ENCODE measurements around the gene ZNF296.

ZNF296 gene

GRCh38 chr19:45102481-45102880 is 26.2 kb upstream of the ZNF296 start:
- no peak for DNase-seq

GRCh38 chr19:45101806-45102205 is 25.5 kb upstream of the ZNF296 start:
- DNase-seq: no peak

GRCh38 chr19:45100846-45101252 is 24.6 kb upstream of the ZNF296 start:
- no peak for DNase-seq

DNA sequence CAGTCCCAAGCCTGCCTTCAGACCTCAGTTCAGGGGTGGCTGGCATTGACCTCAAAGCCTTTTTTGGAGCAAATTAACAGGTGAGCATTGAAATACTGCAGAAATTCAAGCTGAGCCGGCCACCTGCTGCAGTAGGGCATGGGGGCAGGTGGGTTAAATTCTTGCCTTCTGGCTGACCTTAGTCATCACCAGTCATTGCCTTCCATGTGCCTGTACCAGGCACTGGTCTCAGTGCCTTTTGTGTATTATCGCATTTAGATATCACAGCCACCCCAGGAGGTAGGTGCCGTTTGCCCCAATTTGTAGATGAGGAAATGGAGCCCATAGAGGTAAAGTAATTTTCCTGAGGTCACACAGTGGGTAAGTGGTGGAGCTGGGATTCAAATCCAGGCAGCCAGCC is 23.9 kb upstream of the ZNF296 start:
- DNase-seq: no peak

GRCh38 chr19:45099467-45100191 is 23.4 kb upstream of the ZNF296 start:
- DNase-seq: no peak

DNA sequence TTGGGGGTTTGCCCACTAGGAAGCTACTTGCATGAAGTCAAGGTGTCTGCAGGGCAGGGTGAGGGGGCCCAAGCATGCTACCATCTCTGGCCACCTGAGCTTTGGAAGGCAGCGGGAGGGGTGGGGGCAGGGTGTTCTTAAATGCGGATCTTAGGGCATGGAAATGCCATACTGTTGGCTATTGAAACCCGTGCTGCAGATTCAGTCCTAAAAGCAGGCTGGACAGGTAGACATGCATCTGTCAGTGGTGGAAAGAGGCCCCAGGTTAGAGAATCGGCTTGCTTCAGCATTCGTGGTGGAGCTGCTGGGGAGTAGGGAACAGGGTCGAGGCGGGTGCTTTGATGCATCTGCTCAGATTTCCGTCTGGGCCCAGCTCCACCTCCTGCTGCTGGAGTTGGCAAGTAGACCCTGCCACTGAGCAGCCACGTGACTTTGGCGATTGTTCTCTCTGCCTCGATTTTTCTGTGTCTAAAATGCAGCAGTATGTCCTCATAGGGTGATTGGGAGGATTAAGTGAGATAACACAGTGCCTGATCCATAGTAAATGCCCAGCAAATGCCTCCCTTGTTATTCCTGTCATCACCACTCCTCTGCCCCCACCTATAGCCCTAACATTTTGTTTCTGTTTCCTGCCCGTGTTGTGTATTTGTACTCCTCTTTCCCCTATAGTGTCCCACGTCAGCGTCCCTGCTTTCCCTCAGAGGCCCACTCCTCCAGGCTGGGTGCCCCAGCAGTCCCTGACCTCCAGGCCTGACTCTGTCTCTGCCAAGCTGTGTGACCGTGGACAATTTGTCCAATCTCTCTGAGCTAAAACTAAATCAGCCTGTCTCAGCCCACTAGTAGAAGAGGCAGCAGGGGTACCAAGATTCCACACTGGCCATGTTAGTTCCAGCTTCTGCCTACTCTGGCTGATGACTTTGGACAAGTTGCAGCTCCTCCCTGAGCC is 22.5 kb upstream of the ZNF296 start:
- no peak for DNase-seq

DNA sequence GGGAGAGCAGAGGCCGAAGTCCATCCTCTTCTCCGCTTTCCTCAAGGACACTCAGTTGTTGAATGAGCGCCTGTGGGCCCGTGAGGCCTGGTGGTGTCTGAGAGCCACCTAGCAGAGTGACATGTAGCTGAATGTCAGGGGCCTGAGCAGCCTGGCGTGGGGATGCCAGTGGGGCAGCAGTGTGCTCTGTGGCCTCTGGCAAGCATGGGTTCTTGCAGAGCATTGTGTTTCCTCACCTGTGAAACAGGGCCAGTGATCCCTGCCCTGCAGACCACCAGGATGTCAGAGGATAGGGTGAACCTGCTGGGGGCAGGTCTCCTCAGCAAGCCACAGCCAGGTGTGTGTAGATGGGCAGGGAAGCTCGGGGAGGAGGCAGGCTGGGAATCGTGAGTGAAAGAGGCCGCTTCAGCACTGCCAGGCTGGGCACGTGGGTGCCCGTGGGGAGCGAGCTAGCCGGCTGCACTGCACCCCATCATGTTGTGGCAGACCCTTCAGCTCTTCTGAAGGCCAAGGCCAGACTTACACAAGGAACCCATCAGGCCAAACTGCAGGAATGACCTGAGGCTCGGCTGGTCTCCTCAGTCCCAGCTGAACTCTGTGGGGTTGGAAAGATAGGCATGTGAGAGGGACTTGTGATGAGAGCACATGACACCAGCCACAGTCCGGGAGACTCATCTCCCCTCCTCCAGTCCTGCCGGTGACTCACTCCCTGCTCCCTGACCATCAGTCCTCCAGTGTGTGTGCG is 21.7 kb upstream of the ZNF296 start:
- DNase-seq: no peak

DNA sequence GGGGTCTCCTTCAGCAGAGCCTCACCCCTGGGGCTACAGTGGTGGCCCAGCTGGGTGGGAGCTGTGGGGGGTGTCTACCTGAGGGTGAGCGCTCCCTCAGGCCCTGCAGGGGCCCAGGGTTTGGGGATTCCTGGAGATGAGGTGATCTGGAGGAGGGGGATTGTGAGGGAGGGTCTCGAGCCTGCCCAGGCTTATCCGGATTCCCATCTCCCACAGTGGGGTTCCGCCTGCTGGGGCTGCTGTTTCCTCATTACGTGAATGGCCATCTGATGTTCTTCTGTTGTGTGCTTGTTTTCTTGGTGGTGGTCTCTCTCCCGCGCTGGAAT is 21.1 kb upstream of the ZNF296 start:
- DNase-seq: no peak

GRCh38 chr19:45096700-45097099 is 20.4 kb upstream of the ZNF296 start:
- no peak for DNase-seq

- no peak for DNase-seq
These were observed 19.5 kb upstream of the ZNF296 start for GRCh38 chr19:45095496-45096413.

- no peak for DNase-seq
These were observed 18.4 kb upstream of the ZNF296 start for GRCh38 chr19:45094707-45095106.

DNA sequence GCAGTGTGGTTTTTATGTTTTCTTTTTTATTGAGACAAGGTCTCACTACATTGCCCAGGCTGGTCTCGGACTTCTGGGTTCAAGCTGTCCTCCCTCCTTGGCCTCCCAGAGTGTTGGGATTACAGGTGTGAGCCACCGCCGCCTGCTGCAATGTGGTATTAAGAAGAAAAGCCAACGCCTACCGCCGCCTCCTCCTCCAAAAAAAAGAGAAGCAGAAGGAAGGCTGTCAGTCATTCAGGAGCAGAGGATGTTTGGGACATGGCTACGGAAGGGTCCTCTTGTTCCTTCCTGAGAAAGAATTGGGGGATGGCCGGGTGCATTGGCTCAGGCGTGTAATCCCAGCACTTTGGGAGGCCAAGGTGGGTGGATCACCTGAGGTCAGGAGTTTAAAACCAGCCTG is 17.9 kb upstream of the ZNF296 start:
- no peak for DNase-seq

DNA sequence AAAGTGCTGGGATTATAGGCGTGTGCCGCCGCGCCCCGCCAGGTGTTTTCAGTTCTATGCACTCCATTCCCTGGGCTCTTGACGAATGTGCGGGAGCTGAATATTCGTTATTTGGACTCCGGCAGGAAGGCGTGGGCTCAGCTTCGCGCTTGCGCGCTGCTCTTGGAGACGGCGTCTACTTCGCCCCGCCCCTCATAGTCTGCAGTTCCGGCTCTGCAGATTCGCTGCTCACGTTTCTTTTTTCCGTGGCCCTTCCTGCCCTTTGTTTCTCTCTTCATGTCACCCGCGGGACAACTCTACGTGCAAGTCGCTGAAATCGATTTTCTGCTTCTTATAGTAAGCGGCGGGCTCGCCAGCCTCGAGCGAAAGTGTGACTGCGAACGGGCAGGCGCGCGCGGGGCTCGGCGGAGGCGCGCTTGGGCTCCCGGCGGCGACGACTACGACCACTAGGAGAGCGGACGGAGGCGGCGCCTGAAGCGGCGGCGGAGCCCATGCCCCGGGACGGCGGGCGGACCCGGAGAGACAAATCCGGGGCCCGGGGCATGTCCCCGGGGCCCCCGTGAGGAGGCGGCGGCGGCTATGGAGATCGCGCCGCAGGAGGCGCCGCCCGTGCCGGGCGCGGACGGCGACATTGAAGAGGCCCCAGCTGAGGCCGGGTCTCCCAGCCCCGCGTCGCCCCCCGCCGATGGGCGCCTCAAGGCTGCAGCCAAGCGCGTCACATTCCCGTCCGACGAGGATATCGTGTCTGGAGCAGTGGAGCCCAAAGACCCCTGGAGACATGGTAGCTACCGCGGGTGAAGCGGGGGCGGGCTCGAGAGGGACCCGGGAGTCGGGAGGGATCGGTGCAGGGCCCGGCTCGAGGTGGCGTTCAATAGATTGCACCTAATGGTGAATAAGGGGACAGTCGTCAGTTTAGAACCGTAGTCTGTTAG is 16.7 kb upstream of the ZNF296 start, which contains the start of gene PPP1R37:
Gene PPP1R37, plus strand, starts transcription at position 433 of the 932 bp plus-strand sequence. Its CDS starts 147 bp downstream, at position 580.
- peak; percentile 75 to 85 (median 82) for DNase-seq

DNA sequence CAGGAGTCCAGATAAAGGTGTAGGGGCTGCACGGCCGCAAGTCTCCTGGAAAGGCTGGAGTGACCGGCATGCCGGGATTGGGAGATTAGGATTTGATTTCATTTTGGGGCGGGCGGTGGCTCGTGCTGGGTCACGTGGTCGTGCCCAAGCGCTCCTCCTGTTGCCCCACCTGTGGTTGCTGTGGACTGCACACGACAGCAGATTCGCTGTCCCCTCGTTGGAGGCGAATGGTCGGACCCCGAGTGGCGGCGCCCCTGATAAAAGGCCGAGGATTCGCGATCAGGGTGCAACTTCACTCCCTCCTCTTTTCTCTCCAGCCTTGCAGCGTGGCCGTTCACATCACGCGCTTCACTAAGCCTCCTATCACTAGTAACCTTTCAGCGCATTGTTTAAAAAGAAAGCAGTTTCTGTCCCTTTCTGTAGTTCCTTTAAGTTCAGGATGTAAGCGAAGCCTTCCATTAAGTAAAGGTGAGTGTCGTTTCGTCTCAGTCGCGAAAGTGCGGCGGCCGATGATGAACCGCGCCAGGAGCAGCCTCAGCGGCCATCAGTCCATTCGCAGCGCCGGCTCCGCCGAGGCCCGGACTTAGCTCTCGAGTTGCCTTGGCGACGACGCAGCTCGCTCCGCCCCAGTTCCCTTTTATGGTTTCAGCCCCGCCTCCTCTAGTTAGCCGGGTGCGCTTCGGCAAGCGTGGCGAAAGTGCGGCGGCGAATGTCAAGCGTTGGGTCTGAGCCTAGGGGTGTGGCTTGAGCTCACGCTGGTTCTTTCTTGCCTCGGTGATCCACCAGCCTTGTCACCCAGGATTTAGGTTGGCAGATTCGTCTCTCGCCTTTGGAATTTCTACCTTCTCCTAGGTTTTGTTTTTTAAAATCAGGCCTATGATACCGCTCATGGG is 15.0 kb upstream of the ZNF296 start:
- peak; percentile 83 to 96 (median 86) for DNase-seq

DNA sequence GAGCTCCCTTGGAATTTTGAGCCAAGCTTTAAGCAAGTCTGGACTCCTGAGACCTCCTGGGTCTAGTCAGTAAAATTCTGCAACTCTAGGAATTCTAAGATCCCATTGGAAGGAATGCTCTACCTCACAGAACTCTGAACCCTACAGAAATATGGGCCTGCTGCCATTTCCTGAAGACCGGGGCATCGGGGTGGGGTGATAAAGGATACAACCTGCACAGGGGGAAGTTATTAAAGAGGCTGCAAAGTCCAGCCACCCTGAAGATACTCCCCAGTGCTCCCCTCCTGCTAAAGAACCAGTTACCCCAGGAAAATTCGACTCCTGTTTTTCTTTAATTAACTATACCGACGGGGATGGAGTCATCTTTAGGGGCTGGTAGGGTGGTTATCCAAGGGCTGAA is 14.3 kb upstream of the ZNF296 start:
- DNase-seq: no peak

DNA sequence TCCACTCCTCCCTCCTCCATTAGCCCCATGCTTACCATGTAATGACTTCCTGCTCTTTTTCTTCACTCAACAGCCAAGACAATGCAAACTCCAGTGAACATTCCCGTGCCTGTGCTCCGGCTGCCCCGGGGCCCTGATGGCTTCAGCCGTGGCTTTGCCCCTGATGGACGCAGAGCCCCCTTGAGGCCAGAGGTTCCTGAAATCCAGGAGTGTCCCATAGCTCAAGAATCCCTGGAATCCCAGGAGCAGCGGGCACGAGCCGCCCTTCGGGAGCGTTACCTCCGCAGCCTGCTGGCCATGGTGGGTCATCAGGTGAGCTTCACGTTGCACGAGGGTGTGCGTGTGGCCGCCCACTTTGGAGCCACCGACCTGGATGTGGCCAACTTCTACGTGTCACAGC is 13.8 kb upstream of the ZNF296 start:
- no peak for DNase-seq

DNA sequence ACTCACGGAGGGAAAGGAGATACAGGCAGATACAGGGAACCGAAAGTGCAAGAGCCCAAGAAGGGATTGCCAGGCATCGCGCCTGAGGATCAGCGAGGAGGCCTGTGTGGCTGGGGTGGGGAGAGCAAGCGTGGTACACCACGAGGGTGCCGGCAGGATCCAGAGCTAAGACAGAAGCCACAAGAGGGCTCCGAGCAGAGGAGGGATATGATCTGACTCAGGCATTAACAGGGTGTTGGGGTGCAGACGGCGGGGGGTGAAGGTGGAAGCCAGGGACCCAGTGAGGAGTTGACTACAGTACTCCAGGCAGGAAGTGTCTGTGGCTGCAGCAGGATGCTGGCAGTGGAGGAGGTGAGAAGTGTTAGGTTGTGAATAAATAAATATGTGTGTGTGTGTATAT is 11.3 kb upstream of the ZNF296 start:
- no peak for DNase-seq

GRCh38 chr19:45086480-45086879 is 10.2 kb upstream of the ZNF296 start:
- no peak for DNase-seq

- DNase-seq: no peak
These were observed 5.9 kb upstream of the ZNF296 start for GRCh38 chr19:45082170-45082569.

DNA sequence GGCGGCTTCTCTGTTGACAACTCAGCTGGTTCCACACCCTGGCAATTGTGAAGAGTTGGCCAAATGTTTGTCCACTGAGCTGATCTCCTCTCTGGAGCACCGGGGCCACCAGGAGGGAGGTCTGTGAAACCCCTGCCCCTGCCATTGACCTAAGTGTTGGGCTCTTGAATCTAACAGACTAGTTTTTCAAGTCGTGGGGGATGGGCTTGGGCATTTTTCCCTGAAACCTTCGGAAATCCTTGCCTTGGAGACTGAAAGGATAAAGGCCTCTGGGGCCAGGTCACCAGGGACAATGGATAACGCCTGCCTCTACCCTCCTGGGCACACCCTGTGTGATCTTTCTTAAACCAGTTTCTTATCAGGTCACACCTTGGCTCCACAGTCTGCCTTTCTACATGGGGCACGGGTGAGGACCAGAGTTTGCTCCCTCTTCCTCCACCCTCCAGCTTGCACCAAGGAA is 3.7 kb upstream of the ZNF296 start:
- DNase-seq: no peak

Data from activated CD4-positive, CD25-positive, alpha-beta regulatory T cell (primary cell).